ENCODE measurements around the gene LRMDA. TPM values are rescaled to one million over a fixed set of nuclear protein-coding genes. Genes with fewer than 3 reads are reported as not detected.

The LRMDA gene
- total and polyA plus RNA-seq, 2 of the 13 experiments (the other 11 are each of a cell fraction or from before 2014, with no cell fraction given) = 13.4 to 22.0 TPM

GRCh38 chr10:76404531-76404930 is 973.1 kb downstream of the LRMDA start:
- in situ Hi-C loops (cut with HindIII; ENCODE audit: extremely low pct_ligation_motif_present, low pct_unique_long_range_greater_than_20kb) = no loop called here
- intact Hi-C loops (cut with micrococcal nuclease; ENCODE audit: unreplicated experiment) = no loop called here
- H3K9me3 ChIP-seq (ENCODE audit: low read length) = no peaks in the 10 kb centered on the region
- no TSS peak for BruUV-seq (replicated peaks)
- no peaks in the 10 kb centered on the region for H4K20me1 ChIP-seq (ENCODE audit: insufficient read depth, low read length)
- TF ChIP-seq ZNF567 (CRISPR knock-in tag; IDR thresholded peaks at IDR 0.05; ENCODE audit: borderline replicate concordance) = no peak
- TF ChIP-seq ZNF709 (CRISPR knock-in tag; IDR thresholded peaks at IDR 0.05) = no peak
- no peak for TF ChIP-seq GABPB1 (CRISPR knock-in tag; IDR thresholded peaks at IDR 0.05)
- TF ChIP-seq ZNF572 (CRISPR knock-in tag; IDR thresholded peaks at IDR 0.05) = no peak
- TF ChIP-seq ZFP1 (CRISPR knock-in tag; IDR thresholded peaks at IDR 0.05) = no peak
- TF ChIP-seq BORCS8-MEF2B (CRISPR knock-in tag; IDR thresholded peaks at IDR 0.05) = no peak
- TF ChIP-seq BRD4 (CRISPR knock-in tag; IDR thresholded peaks at IDR 0.05) = no peak
- TF ChIP-seq ZNF234 (CRISPR knock-in tag; conservative IDR thresholded peaks at IDR 0.05) = no peak
- no peak for TF ChIP-seq ZNF20 (CRISPR knock-in tag; IDR thresholded peaks at IDR 0.05)
- no peak for TF ChIP-seq FOXP1 (IDR thresholded peaks at IDR 0.05)
- TF ChIP-seq FOXP1 (CRISPR knock-in tag; IDR thresholded peaks at IDR 0.05) = no peak
- TF ChIP-seq ZNF441 (CRISPR knock-in tag; IDR thresholded peaks at IDR 0.05; ENCODE audit: borderline replicate concordance) = no peak
- TF ChIP-seq MYPOP (CRISPR knock-in tag; IDR thresholded peaks at IDR 0.05) = no peak
- no peak for TF ChIP-seq CEBPB (IDR thresholded peaks at IDR 0.05; ENCODE audit: borderline replicate concordance, low read depth, low read length)
- TF ChIP-seq ZFYVE20 (CRISPR knock-in tag; IDR thresholded peaks at IDR 0.05; ENCODE audit: borderline replicate concordance, low read depth) = no peak
- no peak for TF ChIP-seq ZNF547 (CRISPR knock-in tag; IDR thresholded peaks at IDR 0.05)
- H3K27ac ChIP-seq (ENCODE audit: extremely low read length, insufficient read depth, low read length) = no peak overlapping the region
- POLR2A ChIA-PET = no interaction called here
- H3K27me3 ChIP-seq (ENCODE audit: control insufficient read depth in 1 of 2, insufficient read depth in 2 of 2, low read length in 2 of 2) = no peaks in the 10 kb centered on the region
- H3K79me2 ChIP-seq (ENCODE audit: insufficient read depth, low read length) = no peaks in the 10 kb centered on the region
- no peak for DNase-seq (ENCODE audit: low spot score)
- no peak for FAIRE-seq
- H3K4me1 ChIP-seq (ENCODE audit: insufficient read depth, low read length) = no peaks in the 10 kb centered on the region
- H3K4me2 ChIP-seq (ENCODE audit: low read depth, low read length) = no peak overlapping the region
- no peak overlapping the region for H2AFZ ChIP-seq (ENCODE audit: low read length)
- no peaks in the 10 kb centered on the region for H3K36me3 ChIP-seq (replicated peaks in 1 of 2; ENCODE audit: control insufficient read depth in 1 of 2, insufficient read depth in 2 of 2, low read length in 2 of 2)
- CTCF ChIA-PET (ENCODE audit: low intra/inter-chr PET ratio, low total read pairs) = no interaction called here
- no peak overlapping the region for H3K9ac ChIP-seq (ENCODE audit: insufficient read depth, low read depth, low read length)
- no peak overlapping the region for H3K4me3 ChIP-seq (replicated peaks in 1 of 3; ENCODE audit: insufficient read depth in 1 of 3, low read depth in 2 of 3, low read length in 3 of 3)
- 77% methylated on average over 4 of the region's 4 CpGs for WGBS (ENCODE audit: low lambda C conversion rate)
- ATAC-seq = no peak

All from HepG2 (cell line).